Endothelial cell of umbilical vein (primary cell): Measurements from ENCODE around the gene PRDM16.

ENCODE experiments used
- CTCF ChIP-seq, 2 donors: IDR thresholded peaks; 1 replicate in 1 of 2; 2 replicates in 1 of 2; pipeline ENCODE4 v1.5.1; 2011; ENCODE audit warnings: low read length in 2 of 2, mild to moderate bottlenecking in 2 of 2, moderate library complexity in 2 of 2, control low read depth in 1 of 2, inconsistent platforms in 1 of 2, low read depth in 1 of 2; ENCODE audit not compliant: insufficient read depth in 1 of 2; ENCODE audit errors: extremely low read depth in 1 of 2
- EZH2 ChIP-seq: IDR thresholded peaks from 2 replicates; pipeline ENCODE4 v1.6.1; 2012; ENCODE audit warnings: borderline replicate concordance, low read depth, mild to moderate bottlenecking, moderate library complexity, low read length, inconsistent platforms; ENCODE audit not compliant: severe bottlenecking
- GATA2 ChIP-seq: IDR thresholded peaks from 2 replicates; pipeline ENCODE4 v1.7.0; 2011; ENCODE audit warnings: low read depth, mild to moderate bottlenecking, moderate library complexity, mixed read lengths, low read length; ENCODE audit not compliant: insufficient read length, insufficient read depth
- JUN ChIP-seq: IDR thresholded peaks from 2 replicates; pipeline ENCODE4 v1.6.1; 2011; ENCODE audit warnings: borderline replicate concordance, low read depth; ENCODE audit not compliant: insufficient read length, insufficient read depth
- POLR2A ChIP-seq: IDR thresholded peaks from 2 replicates; pipeline ENCODE4 v1.6.1; 2012; ENCODE audit warnings: low read depth, mild to moderate bottlenecking, control low read depth, low read length
- POLR2AphosphoS5 ChIP-seq: IDR thresholded peaks from 2 replicates; pipeline ENCODE4 v1.6.1; 2012; ENCODE audit warnings: low read depth, mild to moderate bottlenecking, control low read depth, low read length, moderate library complexity; ENCODE audit not compliant: insufficient read depth
- TF ChIP-seq, protein P1 (sequence below): IDR thresholded peaks from 2 replicates; pipeline ENCODE4 v1.6.1; 2011; ENCODE audit not compliant: insufficient read depth, insufficient read length

DNA sequence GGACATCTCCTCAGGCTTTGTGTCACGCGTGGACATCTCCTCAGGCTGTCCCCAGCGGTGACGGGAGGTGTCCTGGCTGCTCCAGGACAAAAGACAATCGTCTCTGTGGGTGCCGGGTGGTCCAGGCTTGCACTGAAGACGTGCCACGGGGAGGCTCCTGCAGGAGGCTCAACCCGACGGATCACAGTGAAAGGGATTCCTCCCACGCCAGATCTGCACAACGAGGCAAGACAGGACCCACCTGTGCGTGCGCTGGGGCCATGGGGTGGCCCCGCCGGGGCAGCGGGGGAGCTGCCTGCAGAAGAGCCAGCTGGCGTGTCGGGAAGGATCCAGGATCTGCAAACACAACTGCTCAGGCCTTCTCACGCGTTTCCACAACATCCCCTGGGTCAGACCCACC is 366.7 kb downstream of the PRDM16 start:
- TF ChIP-seq CTCF (IDR thresholded peaks at IDR 0.05; ENCODE audit: extremely low read depth in 1 of 2, insufficient read depth in 1 of 2, low read depth in 1 of 2, low read length in 2 of 2), result no peak
- no peak for TF ChIP-seq POLR2AphosphoS5
- no peak for TF ChIP-seq GATA2
- TF ChIP-seq POLR2A, result no peak
- TF ChIP-seq EZH2, result no peak
- TF ChIP-seq, protein P1, sequence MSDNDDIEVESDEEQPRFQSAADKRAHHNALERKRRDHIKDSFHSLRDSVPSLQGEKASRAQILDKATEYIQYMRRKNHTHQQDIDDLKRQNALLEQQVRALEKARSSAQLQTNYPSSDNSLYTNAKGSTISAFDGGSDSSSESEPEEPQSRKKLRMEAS, result no peak
- TF ChIP-seq JUN, result no peak
